SK-N-SH (cell line): ENCODE measurements around the gene DCXR.

Experiments
- CTCF ChIP-seq: fragments of 200-600 bp; sonication (generic); IDR thresholded peaks from 2 replicates; pipeline ENCODE4 v1.6.1; 2017; ENCODE audit warnings: antibody characterized with exemption, mild to moderate bottlenecking, moderate library complexity
- FOXM1 ChIP-seq: IDR thresholded peaks from 2 replicates; pipeline ENCODE4 v1.4.0; 2012; ENCODE audit warnings: low read depth, mild to moderate bottlenecking
- PBX3 ChIP-seq: IDR thresholded peaks from 2 replicates; pipeline ENCODE4; 2012
- POLR2AphosphoS5 ChIP-seq: IDR thresholded peaks from 2 replicates; pipeline ENCODE4 v1.6.1; 2012; ENCODE audit warnings: low read depth, low read length
- RAD21 ChIP-seq: IDR thresholded peaks from 2 replicates; pipeline ENCODE4 v1.6.1; 2012; ENCODE audit warnings: mild to moderate bottlenecking, low read length
- SIN3A ChIP-seq: IDR thresholded peaks from 2 replicates; pipeline ENCODE4 v1.6.1; 2012; ENCODE audit warnings: low read depth, mild to moderate bottlenecking, low read length, moderate library complexity, borderline replicate concordance
- USF2 ChIP-seq: fragments of 150-350 bp; IDR thresholded peaks from 2 replicates; pipeline ENCODE4 v1.6.1; 2017; ENCODE audit warnings: antibody characterized with exemption, low read length, low read depth, borderline replicate concordance

GRCh38 chr17:82050761-82051641 lies 13.5 kb upstream of the DCXR start:
- TF ChIP-seq CTCF (no peak), POLR2AphosphoS5 (no peak), SIN3A (no peak), FOXM1 (no peak), PBX3 (no peak), USF2 (no peak), RAD21 (no peak)
